ENCODE measurements around the gene CTXND1. TPM values are rescaled to one million over a fixed set of nuclear protein-coding genes. Genes with fewer than 3 reads are reported as not detected.

The CTXND1 gene
- total RNA-seq, 1 experiment from 2014 or later = not detected

- Histone ChIP-seq H3K4me1 (ENCODE audit: insufficient read depth, low read length) (no peaks in the 10 kb centered on the region), H3K9ac (ENCODE audit: low read length) (no peak overlapping the region), H2AFZ (ENCODE audit: low read length) (no peak overlapping the region), H3K27me3 (ENCODE audit: low read length) (peaks cover 61% of the 10 kb centered on the region), H3F3A (ENCODE audit: low read length, unreplicated experiment) (no peaks in the 10 kb centered on the region), H3K9me3 (ENCODE audit: low read length) (no peaks in the 10 kb centered on the region), H4K20me1 (ENCODE audit: low read length) (no peaks in the 10 kb centered on the region), H3K36me3 (ENCODE audit: low read depth, low read length) (no peaks in the 10 kb centered on the region), H3K27ac (ENCODE audit: low read length) (no peak overlapping the region), H3K79me2 (ENCODE audit: low read length) (no peaks in the 10 kb centered on the region), H3K4me3 (ENCODE audit: low read length) (no peak overlapping the region), H3K9me2 (replicated peaks; ENCODE audit: low read length) (no peaks in the 10 kb centered on the region), H3K4me2 (ENCODE audit: low read length) (no peak overlapping the region)
- DNase-seq (no peak), ATAC-seq (no peak)
- no TSS peak for BruUV-seq (replicated peaks)
- POLR2A ChIA-PET (ENCODE audit: unreplicated experiment) = no interaction called here
- TF ChIP-seq EZH2 (IDR thresholded peaks at IDR 0.05; ENCODE audit: low read length, unreplicated experiment) (no peak), EZH2phosphoT487 (IDR thresholded peaks at IDR 0.05; ENCODE audit: borderline replicate concordance, low read length) (no peak)
- TF ChIP-seq, protein P1, sequence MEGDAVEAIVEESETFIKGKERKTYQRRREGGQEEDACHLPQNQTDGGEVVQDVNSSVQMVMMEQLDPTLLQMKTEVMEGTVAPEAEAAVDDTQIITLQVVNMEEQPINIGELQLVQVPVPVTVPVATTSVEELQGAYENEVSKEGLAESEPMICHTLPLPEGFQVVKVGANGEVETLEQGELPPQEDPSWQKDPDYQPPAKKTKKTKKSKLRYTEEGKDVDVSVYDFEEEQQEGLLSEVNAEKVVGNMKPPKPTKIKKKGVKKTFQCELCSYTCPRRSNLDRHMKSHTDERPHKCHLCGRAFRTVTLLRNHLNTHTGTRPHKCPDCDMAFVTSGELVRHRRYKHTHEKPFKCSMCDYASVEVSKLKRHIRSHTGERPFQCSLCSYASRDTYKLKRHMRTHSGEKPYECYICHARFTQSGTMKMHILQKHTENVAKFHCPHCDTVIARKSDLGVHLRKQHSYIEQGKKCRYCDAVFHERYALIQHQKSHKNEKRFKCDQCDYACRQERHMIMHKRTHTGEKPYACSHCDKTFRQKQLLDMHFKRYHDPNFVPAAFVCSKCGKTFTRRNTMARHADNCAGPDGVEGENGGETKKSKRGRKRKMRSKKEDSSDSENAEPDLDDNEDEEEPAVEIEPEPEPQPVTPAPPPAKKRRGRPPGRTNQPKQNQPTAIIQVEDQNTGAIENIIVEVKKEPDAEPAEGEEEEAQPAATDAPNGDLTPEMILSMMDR (conservative IDR thresholded peaks at IDR 0.05; ENCODE audit: low read depth, low read length) = no peak
- intact Hi-C loops (cut with micrococcal nuclease) = no loop called here
- CTCF ChIA-PET = no interaction called here
These were observed 31.5 kb upstream of the CTXND1 start for GRCh38 chr15:80283531-80283930.

GRCh38 chr15:80277147-80277546 lies 25.1 kb upstream of the CTXND1 start:
- H4K20me1 ChIP-seq (ENCODE audit: low read length) = no peaks in the 10 kb centered on the region
- H3K4me2 ChIP-seq (ENCODE audit: low read length) = no peak overlapping the region
- H3K4me1 ChIP-seq (ENCODE audit: insufficient read depth, low read length) = no peaks in the 10 kb centered on the region
- TF ChIP-seq EZH2 (IDR thresholded peaks at IDR 0.05; ENCODE audit: low read length, unreplicated experiment) (no peak), EZH2phosphoT487 (IDR thresholded peaks at IDR 0.05; ENCODE audit: borderline replicate concordance, low read length) (no peak)
- TF ChIP-seq, protein P1 (conservative IDR thresholded peaks at IDR 0.05; ENCODE audit: low read depth, low read length) = no peak
- no peaks in the 10 kb centered on the region for H3K9me2 ChIP-seq (replicated peaks; ENCODE audit: low read length)
- no peaks in the 10 kb centered on the region for H3K9me3 ChIP-seq (ENCODE audit: low read length)
- H3K79me2 ChIP-seq (ENCODE audit: low read length) = no peaks in the 10 kb centered on the region
- POLR2A ChIA-PET (ENCODE audit: unreplicated experiment) = no interaction called here
- peaks cover 33% of the 10 kb centered on the region for H3K27me3 ChIP-seq (ENCODE audit: low read length)
- no peak overlapping the region for H3K27ac ChIP-seq (ENCODE audit: low read length)
- no peak overlapping the region for H2AFZ ChIP-seq (ENCODE audit: low read length)
- ATAC-seq (no peak), DNase-seq (no peak)
- CTCF ChIA-PET = no interaction called here
- no peaks in the 10 kb centered on the region for H3K36me3 ChIP-seq (ENCODE audit: low read depth, low read length)
- H3K9ac ChIP-seq (ENCODE audit: low read length) = no peak overlapping the region
- no peaks in the 10 kb centered on the region for H3F3A ChIP-seq (ENCODE audit: low read length, unreplicated experiment)
- intact Hi-C loops (cut with micrococcal nuclease) = no loop called here
- BruUV-seq (replicated peaks) = no TSS peak
- H3K4me3 ChIP-seq (ENCODE audit: low read length) = no peak overlapping the region

- Histone ChIP-seq H3K36me3 (ENCODE audit: low read depth, low read length) (no peaks in the 10 kb centered on the region), H3K4me3 (ENCODE audit: low read length) (no peak overlapping the region), H3K9me2 (replicated peaks; ENCODE audit: low read length) (no peaks in the 10 kb centered on the region), H3K9ac (ENCODE audit: low read length) (no peak overlapping the region), H3F3A (ENCODE audit: low read length, unreplicated experiment) (no peaks in the 10 kb centered on the region), H4K20me1 (ENCODE audit: low read length) (no peaks in the 10 kb centered on the region), H2AFZ (ENCODE audit: low read length) (no peak overlapping the region), H3K27ac (ENCODE audit: low read length) (no peak overlapping the region), H3K4me1 (ENCODE audit: insufficient read depth, low read length) (no peaks in the 10 kb centered on the region), H3K79me2 (ENCODE audit: low read length) (no peaks in the 10 kb centered on the region), H3K4me2 (ENCODE audit: low read length) (no peak overlapping the region), H3K9me3 (ENCODE audit: low read length) (no peaks in the 10 kb centered on the region), H3K27me3 (ENCODE audit: low read length) (peaks cover 45% of the 10 kb centered on the region)
- TF ChIP-seq EZH2phosphoT487 (IDR thresholded peaks at IDR 0.05; ENCODE audit: borderline replicate concordance, low read length) (no peak), EZH2 (IDR thresholded peaks at IDR 0.05; ENCODE audit: low read length, unreplicated experiment) (no peak)
- TF ChIP-seq, protein P1 (conservative IDR thresholded peaks at IDR 0.05; ENCODE audit: low read depth, low read length) = no peak
- ChIA-PET CTCF (no interaction called here), POLR2A (ENCODE audit: unreplicated experiment) (interaction anchor here (0.5 kb wide), 1 partner anchor 188 kb away, joined by 22 read pairs; no protein-coding TSS in a partner anchor)
- peak; percentile 55; the same call in 1 of the 2 replicates for ATAC-seq
- intact Hi-C loops (cut with micrococcal nuclease) = no loop called here
- DNase-seq = peak; percentile 46
- BruUV-seq (replicated peaks) = no TSS peak
These were observed 23.9 kb upstream of the CTXND1 start for GRCh38 chr15:80275961-80276360.

Measured in PC-3 (cell line).